Amygdala (tissue), 56 donors: ENCODE results near the gene CAMTA2.
"Not testable (repeated sequence)": the region's sequence is repeated elsewhere in the genome, so short reads cannot be mapped to it uniquely, and the experiment has no call there.

ENCODE experiments used
- DNase-seq, 56 donors: peaks; one replicate each; lab custom pipeline; 2025; lab: John Stamatoyannopoulos, UW

Gene CAMTA2

GRCh38 chr17:4986951-4987766 lies at the start of gene CAMTA2:
Gene CAMTA2 (minus strand): TSS chr17:4987675. CDS start chr17:4986222, 1,453 bp downstream.
- peak in 55 of 56 donors; percentile 23 to 92 (median 76) for DNase-seq

- DNase-seq = no peak
Measured at GRCh38 chr17:5035315-5035714, 47.8 kb upstream of the CAMTA2 start, which contains the start of gene SLC52A1. Gene SLC52A1 (minus strand): TSS chr17:5035426. CDS start chr17:5034606, 820 bp downstream.

- DNase-seq = no peak
Measured at GRCh38 chr17:5034651-5035050, 47.2 kb upstream of the CAMTA2 start.

- no peak for DNase-seq
Measured at GRCh38 chr17:5034063-5034462, 46.6 kb upstream of the CAMTA2 start.

GRCh38 chr17:5033352-5034015 lies 46.0 kb upstream of the CAMTA2 start:
- no peak for DNase-seq

- DNase-seq = no peak
Measured at GRCh38 chr17:5032865-5033264, 45.4 kb upstream of the CAMTA2 start.

GRCh38 chr17:5031365-5032082 lies 44.0 kb upstream of the CAMTA2 start:
- peak in 54 of 56 donors; percentile 11 to 83 (median 58) for DNase-seq

- not testable (repeated sequence) for DNase-seq
Measured at GRCh38 chr17:5030168-5030567, 42.7 kb upstream of the CAMTA2 start.

- no peak for DNase-seq
Measured at GRCh38 chr17:5027916-5028315, 40.4 kb upstream of the CAMTA2 start.

- no peak for DNase-seq
Measured at GRCh38 chr17:5027299-5027698, 39.8 kb upstream of the CAMTA2 start.

- DNase-seq = no peak
Measured at GRCh38 chr17:5024604-5025003, 37.1 kb upstream of the CAMTA2 start.

GRCh38 chr17:5023588-5024147 lies 36.2 kb upstream of the CAMTA2 start:
- DNase-seq = no peak

GRCh38 chr17:5022171-5022711 lies 34.8 kb upstream of the CAMTA2 start:
- DNase-seq = no peak

- DNase-seq = no peak
Measured at GRCh38 chr17:5020502-5021023, 33.1 kb upstream of the CAMTA2 start.

- peak in 2 of 56 donors; percentile 18 to 21 for DNase-seq
Measured at GRCh38 chr17:5019475-5019956, 32.0 kb upstream of the CAMTA2 start.

GRCh38 chr17:5014357-5014756 lies 26.9 kb upstream of the CAMTA2 start:
- no peak for DNase-seq

- DNase-seq = no peak
Measured at GRCh38 chr17:5011928-5012327, 24.5 kb upstream of the CAMTA2 start.

- no peak for DNase-seq
Measured at GRCh38 chr17:5003214-5003867, 15.9 kb upstream of the CAMTA2 start.

- no peak for DNase-seq
Measured at GRCh38 chr17:5002121-5002788, 14.8 kb upstream of the CAMTA2 start.
